Activated CD8-positive, alpha-beta memory T cell treated with anti-CD3 and anti-CD28 coated beads for 1 hour (primary cell): ENCODE measurements around the gene ENPP7.
"Not testable (repeated sequence)": the region's sequence is repeated elsewhere in the genome, so short reads cannot be mapped to it uniquely, and the experiment has no call there.

Experiments used
- DNase-seq, 2 donors: peaks; one replicate each; pipeline ENCODE4 v3.0.0-alpha.2; 2020; ENCODE audit warnings: low read depth in 1 of 2; ENCODE audit errors: extremely low read depth in 1 of 2

The ENPP7 gene

GRCh38 chr17:79748295-79749099 lies 17.8 kb downstream of the ENPP7 start:
- no peak for DNase-seq

DNA sequence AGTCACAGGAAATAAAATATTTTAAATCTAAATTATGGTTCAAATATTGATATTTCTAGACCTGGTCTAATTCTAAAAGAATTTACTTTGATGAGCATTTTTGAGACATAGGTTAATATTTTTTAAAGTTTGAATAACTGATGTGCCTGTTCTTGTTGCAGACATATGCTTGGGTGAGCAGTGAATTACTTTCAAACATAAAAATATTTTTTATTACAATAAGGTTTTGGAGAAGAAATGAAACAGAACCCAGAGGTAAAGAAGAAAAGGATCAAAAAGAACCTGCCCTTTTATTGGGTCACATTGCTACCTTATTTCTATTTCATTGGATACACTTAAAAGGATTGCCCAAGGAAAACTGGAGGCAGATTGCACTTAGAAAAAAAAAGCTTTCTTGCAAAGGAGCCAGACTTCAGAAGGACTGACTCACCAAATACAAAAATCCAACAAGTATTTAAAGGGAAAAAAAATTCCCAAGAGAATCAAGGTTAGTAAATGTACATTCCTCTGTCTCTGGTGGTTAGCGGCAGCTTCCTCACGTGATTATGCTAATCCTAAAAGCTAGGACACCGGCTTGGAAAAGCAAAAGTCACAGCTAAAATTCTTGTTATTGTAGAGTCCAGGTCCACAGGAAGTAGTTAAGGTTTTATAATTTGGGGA lies 18.5 kb downstream of the ENPP7 start:
- DNase-seq: no peak

DNA sequence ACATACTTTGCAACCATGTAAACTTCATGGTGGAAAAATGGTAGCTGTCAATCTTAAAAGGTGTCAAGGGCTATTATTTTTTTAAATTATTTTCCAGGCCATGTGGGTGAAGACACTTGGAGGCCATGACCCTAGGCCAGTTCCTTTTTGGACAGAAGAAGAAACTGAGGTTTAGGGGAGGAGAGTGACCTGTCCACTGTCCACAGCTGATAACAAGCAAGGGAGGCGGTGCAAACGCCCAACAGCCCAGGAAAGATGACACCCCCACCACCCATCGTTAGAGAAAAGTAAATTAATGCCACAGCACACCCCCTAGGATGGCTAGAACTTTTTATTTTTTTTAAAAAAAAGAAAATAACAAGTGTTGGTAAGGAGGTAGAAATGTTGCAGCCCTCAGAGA lies 19.2 kb downstream of the ENPP7 start:
- DNase-seq: no peak

DNA sequence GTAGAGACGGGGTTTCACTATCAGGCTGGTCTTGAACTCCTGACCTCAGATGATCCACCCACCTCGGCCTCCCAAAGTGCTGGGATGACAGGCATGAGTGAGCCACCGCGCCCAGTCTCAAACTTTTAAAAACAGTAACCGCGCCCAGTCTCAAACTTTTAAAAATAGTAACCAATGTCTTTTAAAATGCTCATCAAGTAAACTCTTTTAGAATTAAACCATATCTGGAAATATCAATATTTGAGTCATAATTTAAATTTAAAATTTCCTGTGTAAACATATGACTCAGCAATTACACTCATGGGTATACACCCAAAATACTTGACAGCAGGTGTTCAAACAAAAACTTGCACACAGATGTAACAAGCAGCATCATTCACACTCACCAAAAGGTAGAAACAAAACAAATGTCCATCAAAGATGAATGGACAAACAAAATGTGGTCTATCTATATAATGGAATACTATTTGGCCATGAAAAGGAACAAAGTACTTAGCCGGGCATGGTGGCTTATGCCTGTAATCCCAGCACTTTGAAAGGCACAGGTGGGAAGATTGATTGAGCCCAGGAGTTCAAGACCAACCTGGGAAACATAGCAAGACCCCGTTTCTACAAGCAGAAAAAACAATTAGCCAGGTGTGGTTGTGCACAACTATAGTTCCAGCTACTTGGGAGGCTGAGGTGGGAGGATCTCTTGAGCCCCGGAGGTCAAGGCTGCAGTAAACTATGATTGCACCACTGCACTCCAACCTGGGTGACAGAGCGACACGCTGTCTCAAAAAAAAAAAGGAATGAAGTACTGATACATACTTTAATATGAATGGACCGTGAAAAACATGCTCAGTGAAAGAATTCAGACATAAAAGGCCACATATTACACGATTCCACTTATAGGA lies 20.2 kb downstream of the ENPP7 start:
- DNase-seq: no peak

DNA sequence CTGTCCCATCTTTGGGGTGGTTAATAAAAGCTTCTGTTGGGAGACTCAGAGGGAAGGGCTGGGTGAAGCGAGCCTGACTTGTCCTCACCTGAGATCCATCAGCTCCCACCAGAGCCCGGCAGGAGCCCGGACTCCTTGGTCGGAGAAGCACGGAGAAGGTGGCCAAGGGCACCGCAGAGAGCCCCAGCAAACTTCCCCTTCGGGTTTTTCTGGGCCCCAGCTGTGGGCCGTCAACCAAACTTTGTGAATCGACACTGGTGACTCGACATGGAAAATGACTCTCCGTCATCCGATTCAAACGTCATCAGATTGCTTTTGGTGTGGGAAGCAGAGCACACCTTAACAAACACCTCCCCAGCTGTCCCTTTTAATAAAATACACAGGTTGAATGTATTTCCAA lies 21.4 kb downstream of the ENPP7 start:
- DNase-seq: no peak

- no peak for DNase-seq
Observed at GRCh38 chr17:79754370-79754769, 23.6 kb downstream of the ENPP7 start.

GRCh38 chr17:79754903-79755302 lies 24.2 kb downstream of the ENPP7 start:
- not testable (repeated sequence) for DNase-seq

DNA sequence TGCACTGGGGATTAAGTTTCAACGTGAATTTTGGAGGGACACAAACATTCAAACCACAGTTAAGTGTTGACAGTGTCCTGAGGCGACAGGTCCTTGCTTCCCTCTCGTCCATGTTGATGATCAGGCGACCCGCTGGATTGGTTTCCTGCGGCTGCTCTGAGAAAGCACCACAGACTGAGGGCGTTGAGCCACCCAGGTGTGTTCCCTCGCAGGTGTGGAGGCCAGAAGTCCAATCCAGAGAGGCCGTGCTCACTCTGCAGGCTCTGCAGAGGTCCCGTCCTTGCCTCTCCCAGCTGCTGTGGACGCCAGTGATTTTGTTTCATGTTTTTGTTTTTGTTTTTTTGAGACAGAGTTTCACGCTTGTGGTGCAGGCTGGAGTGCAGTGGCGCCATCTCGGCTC lies 24.8 kb downstream of the ENPP7 start:
- DNase-seq: no peak

DNA sequence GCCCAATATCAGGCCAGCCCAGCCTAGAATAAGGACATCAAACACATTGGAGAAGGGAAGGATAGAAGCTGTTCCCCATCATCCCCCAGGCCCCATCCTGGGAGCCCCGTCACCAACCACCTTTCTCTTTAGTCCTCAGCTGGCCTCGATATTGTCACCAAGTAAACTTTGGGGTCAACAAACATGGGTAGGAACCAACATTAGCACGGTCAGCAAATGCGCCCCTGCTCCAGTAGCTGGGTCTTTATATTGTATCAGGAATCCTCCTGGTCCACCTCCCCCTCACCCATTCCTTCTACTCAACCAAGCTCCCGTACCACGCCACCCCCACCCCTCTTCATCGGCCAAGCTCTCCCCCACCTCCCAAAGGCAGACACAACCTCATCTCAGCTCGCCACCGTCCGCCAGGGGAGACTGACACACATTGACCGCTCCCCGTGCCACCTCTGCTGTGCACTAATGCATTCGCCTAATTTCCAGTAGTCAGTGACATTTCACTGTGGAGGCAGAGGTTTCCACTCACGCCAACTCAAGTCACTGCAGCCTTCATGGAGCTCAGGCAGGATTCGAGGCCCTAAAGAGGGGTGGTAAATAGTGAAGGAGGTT lies 26.5 kb downstream of the ENPP7 start:
- DNase-seq: no peak

DNA sequence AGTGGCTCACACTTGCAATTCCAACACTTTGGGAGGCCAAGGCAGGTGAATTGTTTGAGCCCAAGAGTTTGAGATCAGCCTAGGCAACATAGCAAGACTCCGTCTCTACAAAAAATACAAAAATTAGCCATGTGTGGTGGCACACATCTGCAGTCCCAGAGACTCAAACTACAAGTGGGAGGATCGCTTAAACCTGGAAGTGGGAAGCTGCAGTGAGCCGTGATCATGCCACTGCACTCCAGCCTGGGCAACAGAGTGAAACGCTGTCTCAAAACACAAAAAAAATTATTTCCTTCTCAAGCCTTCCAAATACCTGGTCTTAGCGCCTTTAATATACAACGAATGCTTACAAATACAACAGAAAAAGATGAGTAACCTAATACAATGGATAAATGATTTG lies 27.5 kb downstream of the ENPP7 start:
- no peak for DNase-seq

DNA sequence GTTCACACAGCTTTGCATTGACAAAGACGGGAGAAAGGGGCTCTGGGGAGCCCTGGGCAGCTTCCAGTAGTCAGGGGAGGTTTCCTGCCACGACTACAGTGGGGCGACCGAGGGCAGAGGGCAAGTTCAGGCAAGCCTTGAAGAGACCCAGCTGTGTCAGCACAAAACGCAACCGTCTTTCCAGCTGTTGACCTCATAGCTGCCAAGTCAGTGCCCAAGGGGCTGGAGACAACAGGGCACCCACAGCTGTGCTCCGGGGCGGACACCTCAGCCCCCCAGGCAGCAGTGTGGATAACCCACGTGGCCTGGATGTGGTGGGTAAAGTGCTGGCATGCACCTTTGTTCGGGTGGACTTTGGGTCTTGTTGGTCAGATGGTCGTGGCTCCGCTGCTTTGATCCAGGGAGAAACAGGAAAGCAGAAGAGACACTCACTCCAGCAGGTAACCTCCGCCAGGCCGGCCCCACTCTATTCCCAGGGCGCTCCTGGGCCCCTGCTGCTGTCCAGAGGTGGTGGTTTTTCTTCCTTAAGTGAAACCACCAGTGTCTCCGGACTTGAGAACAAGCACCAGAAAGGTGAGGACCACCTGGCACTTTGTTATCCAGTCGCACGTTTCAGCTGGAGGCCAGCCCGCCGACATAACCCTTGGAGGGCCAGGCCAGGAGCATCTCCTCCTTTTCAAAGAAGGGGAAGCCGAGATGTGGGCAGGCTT lies 29.6 kb downstream of the ENPP7 start:
- no peak for DNase-seq

- DNase-seq: no peak
Observed at GRCh38 chr17:79761894-79762589, 31.3 kb downstream of the ENPP7 start.

DNA sequence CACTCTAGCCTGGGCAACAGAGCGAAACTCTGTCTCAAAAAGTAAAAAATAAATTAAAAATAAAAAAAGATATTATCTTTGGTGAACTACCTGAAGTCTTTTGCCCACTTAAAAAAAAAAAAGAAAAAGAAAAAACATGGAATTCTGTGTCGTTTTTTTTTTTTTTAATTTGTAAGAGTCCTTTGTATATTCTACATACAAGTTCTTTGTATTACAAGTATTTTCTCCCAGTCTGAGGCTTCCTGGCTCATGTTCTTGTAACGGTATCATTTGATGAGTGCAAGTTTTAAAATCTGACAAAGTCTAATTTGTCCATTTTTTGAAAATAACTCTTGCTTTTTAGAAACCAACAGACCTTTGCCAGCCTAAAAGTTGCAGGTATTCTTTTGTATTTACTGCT lies 35.0 kb downstream of the ENPP7 start:
- DNase-seq: no peak

GRCh38 chr17:79769570-79770506 lies 39.1 kb downstream of the ENPP7 start:
- no peak for DNase-seq

DNA sequence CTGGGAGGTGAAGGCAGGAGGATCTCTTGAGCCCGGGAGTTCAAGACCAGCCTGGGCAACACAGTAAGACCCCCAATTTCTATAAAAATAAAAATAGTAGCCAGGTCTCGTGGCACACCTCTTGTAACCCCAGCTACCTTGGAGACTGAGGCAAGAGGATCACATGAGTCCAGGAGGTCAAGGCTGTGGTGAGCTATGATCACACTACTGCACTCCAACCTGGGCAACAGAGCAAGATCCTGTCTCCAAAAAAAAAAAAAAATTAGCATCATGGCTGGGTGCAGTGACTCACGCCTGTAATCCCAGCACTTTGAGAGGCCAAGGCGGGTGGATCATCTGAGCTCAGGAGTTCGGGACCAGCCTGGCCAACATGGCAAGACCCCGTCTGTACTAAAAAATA lies 40.5 kb downstream of the ENPP7 start:
- no peak for DNase-seq

- not testable (repeated sequence) for DNase-seq
Observed at GRCh38 chr17:79772726-79773125, 42.0 kb downstream of the ENPP7 start.

- no peak for DNase-seq
Observed at GRCh38 chr17:79774561-79774975, 43.8 kb downstream of the ENPP7 start.

GRCh38 chr17:79775632-79776031 lies 44.9 kb downstream of the ENPP7 start:
- DNase-seq: no peak
